ENCODE data around the gene TXNRD3. TPM values are rescaled to one million over a fixed set of nuclear protein-coding genes. Genes with fewer than 3 reads are reported as not detected.
A peak's percentile ranks its signal among the peaks of the same experiment; 100 is the strongest.

Gene TXNRD3
- total and polyA plus RNA-seq, 2 donors from 2014 or later, result 10.8 to 12.1 TPM

DNA sequence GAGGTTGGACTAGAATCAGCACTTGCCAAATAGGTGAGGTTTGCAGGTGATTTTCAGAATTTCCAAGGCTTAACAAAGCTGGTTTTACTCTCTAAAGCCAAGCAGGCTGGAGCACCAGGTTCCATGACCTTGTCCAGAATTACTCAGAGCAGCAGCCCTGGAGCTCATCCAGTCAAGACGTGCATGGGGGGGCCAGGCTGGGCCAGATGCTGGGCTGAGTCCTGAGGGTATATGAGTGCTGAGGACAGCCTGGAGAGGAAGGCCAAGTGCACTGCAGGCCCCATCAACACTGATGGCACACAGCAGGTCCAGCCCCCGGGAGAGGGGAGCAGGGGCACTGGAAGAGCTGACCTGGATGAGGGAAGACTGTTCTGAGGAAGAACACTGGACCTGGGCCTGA is 3.0 kb upstream of the TXNRD3 start:
- no peak for FAIRE-seq
- Histone ChIP-seq H3K4me1 (ENCODE audit: control insufficient read depth in 2 of 3, insufficient read depth in 2 of 3, low read depth in 1 of 3, low read length in 3 of 3) (peaks cover 0 to 3% (median 0%) of the 10 kb centered on the region in 3 donors), H3K4me3 (ENCODE audit: low read length in 3 of 3) (no peak overlapping the region), H3K36me3 (ENCODE audit: control insufficient read depth in 2 of 3, insufficient read depth in 3 of 3, low read length in 3 of 3) (no peaks in the 10 kb centered on the region), H3K27ac (ENCODE audit: low read depth in 2 of 2, low read length in 2 of 2) (no peak overlapping the region), H3K9me3 (ENCODE audit: control insufficient read depth in 2 of 3, insufficient read depth in 1 of 3, low read length in 3 of 3) (no peaks in the 10 kb centered on the region), H3K9ac (ENCODE audit: low read length in 3 of 3) (no peak overlapping the region), H3K27me3 (ENCODE audit: control insufficient read depth, insufficient read depth, low read length) (no peaks in the 10 kb centered on the region)
- DNase-seq, result no peak
- TF ChIP-seq, protein P1, sequence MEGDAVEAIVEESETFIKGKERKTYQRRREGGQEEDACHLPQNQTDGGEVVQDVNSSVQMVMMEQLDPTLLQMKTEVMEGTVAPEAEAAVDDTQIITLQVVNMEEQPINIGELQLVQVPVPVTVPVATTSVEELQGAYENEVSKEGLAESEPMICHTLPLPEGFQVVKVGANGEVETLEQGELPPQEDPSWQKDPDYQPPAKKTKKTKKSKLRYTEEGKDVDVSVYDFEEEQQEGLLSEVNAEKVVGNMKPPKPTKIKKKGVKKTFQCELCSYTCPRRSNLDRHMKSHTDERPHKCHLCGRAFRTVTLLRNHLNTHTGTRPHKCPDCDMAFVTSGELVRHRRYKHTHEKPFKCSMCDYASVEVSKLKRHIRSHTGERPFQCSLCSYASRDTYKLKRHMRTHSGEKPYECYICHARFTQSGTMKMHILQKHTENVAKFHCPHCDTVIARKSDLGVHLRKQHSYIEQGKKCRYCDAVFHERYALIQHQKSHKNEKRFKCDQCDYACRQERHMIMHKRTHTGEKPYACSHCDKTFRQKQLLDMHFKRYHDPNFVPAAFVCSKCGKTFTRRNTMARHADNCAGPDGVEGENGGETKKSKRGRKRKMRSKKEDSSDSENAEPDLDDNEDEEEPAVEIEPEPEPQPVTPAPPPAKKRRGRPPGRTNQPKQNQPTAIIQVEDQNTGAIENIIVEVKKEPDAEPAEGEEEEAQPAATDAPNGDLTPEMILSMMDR (IDR thresholded peaks at IDR 0.05; ENCODE audit: borderline replicate concordance, extremely low read depth, insufficient read depth), result no peak
- intact Hi-C loops (cut with DNase I), result no loop called here

DNA sequence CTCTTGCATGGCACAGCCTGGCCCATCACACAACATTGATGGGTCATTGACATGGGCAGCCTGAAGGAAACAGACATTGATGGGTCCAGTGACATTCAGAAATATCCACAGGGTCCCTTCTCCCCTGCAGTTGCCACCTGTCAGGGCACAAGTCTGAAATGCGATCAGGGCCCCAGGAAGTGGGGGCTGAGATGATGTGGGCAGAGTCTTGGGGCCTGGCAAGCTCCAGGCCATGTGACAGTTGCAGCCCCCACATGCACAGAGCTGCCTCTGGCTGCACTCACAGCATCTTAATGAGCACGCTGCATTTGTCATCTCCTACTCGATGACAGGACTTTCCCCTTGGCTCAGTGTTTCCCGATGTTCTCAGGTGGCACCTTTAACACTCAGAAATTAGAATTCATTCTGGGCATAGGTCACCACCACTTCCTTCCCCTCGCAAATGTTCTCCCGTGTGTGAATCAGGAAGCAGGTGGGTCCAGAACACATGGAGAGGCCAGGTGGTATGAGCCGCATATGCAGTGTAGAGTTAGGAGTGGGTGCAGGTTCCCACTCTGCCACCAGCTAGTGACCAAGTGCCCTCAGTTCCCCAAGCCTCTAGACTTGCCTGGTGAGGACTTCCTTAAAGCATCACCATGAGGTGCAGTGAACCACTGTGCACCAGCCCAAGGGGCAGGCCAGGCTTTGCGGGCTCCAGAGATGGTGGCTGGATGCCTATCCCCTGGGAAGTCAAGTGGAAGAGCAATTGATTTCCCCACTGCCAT is 1.6 kb upstream of the TXNRD3 start:
- no peaks in the 10 kb centered on the region for H3K27me3 ChIP-seq (ENCODE audit: control insufficient read depth, insufficient read depth, low read length)
- H3K9ac ChIP-seq (ENCODE audit: low read length in 3 of 3), result no peak overlapping the region
- intact Hi-C loops (cut with DNase I), result no loop called here
- H3K27ac ChIP-seq (ENCODE audit: low read depth in 2 of 2, low read length in 2 of 2), result no peak overlapping the region
- no peaks in the 10 kb centered on the region for H3K9me3 ChIP-seq (ENCODE audit: control insufficient read depth in 2 of 3, insufficient read depth in 1 of 3, low read length in 3 of 3)
- peaks cover 0 to 3% (median 0%) of the 10 kb centered on the region in 3 donors for H3K4me1 ChIP-seq (ENCODE audit: control insufficient read depth in 2 of 3, insufficient read depth in 2 of 3, low read depth in 1 of 3, low read length in 3 of 3)
- no peak overlapping the region for H3K4me3 ChIP-seq (ENCODE audit: low read length in 3 of 3)
- peak in 2 of 5 donors; percentile 32 to 34 for DNase-seq
- TF ChIP-seq, protein P1 (IDR thresholded peaks at IDR 0.05; ENCODE audit: borderline replicate concordance, extremely low read depth, insufficient read depth), result no peak
- no peak for FAIRE-seq
- no peaks in the 10 kb centered on the region for H3K36me3 ChIP-seq (ENCODE audit: control insufficient read depth in 2 of 3, insufficient read depth in 3 of 3, low read length in 3 of 3)

DNA sequence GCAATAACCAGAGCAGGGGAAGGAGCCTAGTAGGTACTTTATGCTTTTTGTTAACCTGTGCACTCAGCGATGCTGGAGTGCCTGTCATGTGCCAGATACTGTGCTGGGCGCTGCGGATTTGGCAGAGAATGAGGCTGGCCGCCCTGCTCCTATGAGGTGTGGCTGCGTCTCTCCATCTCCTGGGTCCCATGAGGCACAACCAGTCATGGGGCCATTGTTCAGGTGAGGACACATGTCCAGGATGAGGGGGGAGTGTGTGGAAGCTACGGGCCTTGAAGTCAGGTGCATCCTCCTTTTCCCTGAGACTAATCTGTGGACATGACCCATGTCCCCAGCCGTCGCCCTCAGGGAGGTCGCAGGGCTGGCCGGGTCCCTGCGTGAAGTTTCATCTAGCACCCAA is 963 bp upstream of the TXNRD3 start:
- no peaks in the 10 kb centered on the region for H3K27me3 ChIP-seq (ENCODE audit: control insufficient read depth, insufficient read depth, low read length)
- TF ChIP-seq, protein P1 (IDR thresholded peaks at IDR 0.05; ENCODE audit: borderline replicate concordance, extremely low read depth, insufficient read depth), result no peak
- DNase-seq (no peak), FAIRE-seq (no peak)
- peaks cover 0 to 3% (median 0%) of the 10 kb centered on the region in 3 donors for H3K4me1 ChIP-seq (ENCODE audit: control insufficient read depth in 2 of 3, insufficient read depth in 2 of 3, low read depth in 1 of 3, low read length in 3 of 3)
- H3K9me3 ChIP-seq (ENCODE audit: control insufficient read depth in 2 of 3, insufficient read depth in 1 of 3, low read length in 3 of 3), result no peaks in the 10 kb centered on the region
- H3K9ac ChIP-seq (ENCODE audit: low read length in 3 of 3), result no peak overlapping the region
- H3K4me3 ChIP-seq (ENCODE audit: low read length in 3 of 3), result no peak overlapping the region
- H3K36me3 ChIP-seq (ENCODE audit: control insufficient read depth in 2 of 3, insufficient read depth in 3 of 3, low read length in 3 of 3), result no peaks in the 10 kb centered on the region
- intact Hi-C loops (cut with DNase I), result no loop called here
- H3K27ac ChIP-seq (ENCODE audit: low read depth in 2 of 2, low read length in 2 of 2), result no peak overlapping the region
